Heart left ventricle (tissue), 16 donors: ENCODE measurements around the gene ACOXL. TPM values are rescaled to one million over a fixed set of nuclear protein-coding genes. Genes with fewer than 3 reads are reported as not detected.

Experiments used
- ATAC-seq, 4 donors: fragments of 200-7000 bp; cut with Tn5 transposase; one replicate each; pipeline ENCODE4 v1.9.1; 2020 to 2022; ENCODE audit warnings: moderate library complexity in 4 of 4, mild to moderate bottlenecking in 3 of 4, moderate number of reproducible peaks in 1 of 4
- DNase-seq, 5 donors: peaks; one replicate each; pipeline ENCODE4 v3.0.0-alpha.2; 2020
- H3K27ac ChIP-seq, 12 donors: fragments of 200-600 bp; sonication (generic) in 4 of 12; one replicate each; pipeline versions ENCODE4 v1.5.0 to v1.8.0; 2016 to 2022; ENCODE audit warnings: mild to moderate bottlenecking in 2 of 12
- H3K27me3 ChIP-seq, 9 donors: fragments of 200-600 bp; sonication (generic) in 2 of 9; one replicate each; pipeline versions ENCODE4 v1.5.1 to v1.8.0; 2016 to 2022; ENCODE audit warnings: mild to moderate bottlenecking in 3 of 9
- H3K36me3 ChIP-seq, 9 donors: fragments of 200-600 bp; sonication (generic) in 2 of 9; one replicate each; pipeline versions ENCODE4 v1.5.0 to v1.8.0; 2018 to 2022; ENCODE audit warnings: mild to moderate bottlenecking in 2 of 9
- H3K4me1 ChIP-seq, 12 donors: fragments of 200-600 bp; sonication (generic) in 4 of 12; one replicate each; pipeline versions ENCODE4 v1.5.0 to v1.8.0; 2016 to 2022; ENCODE audit warnings: mild to moderate bottlenecking in 3 of 12
- H3K4me3 ChIP-seq, 12 donors: fragments of 200-600 bp; sonication (generic) in 4 of 12; one replicate each; pipeline versions ENCODE4 v1.5.0 to v1.8.0; 2017 to 2022; ENCODE audit warnings: mild to moderate bottlenecking in 9 of 12, moderate library complexity in 4 of 12
- H3K9me3 ChIP-seq, 12 donors: fragments of 200-600 bp; sonication (generic) in 4 of 12; one replicate each; pipeline versions ENCODE4 v1.5.0 to v1.8.0; 2016 to 2022; ENCODE audit warnings: mild to moderate bottlenecking in 1 of 12
- CTCF ChIP-seq, 12 donors: fragments of 200-600 bp; sonication (generic) in 4 of 12; IDR thresholded peaks; one replicate each; pipeline versions ENCODE4 v1.5.0 to v1.8.0; 2018 to 2022; ENCODE audit warnings: antibody characterized with exemption in 12 of 12, mild to moderate bottlenecking in 5 of 12
- POLR2A ChIP-seq, 2 donors: fragments of 450-650 bp; IDR thresholded peaks; one replicate each; pipeline ENCODE4 v1.6.1; 2017; ENCODE audit warnings: antibody characterized with exemption in 2 of 2, mild to moderate bottlenecking in 2 of 2, moderate library complexity in 2 of 2
- WGBS, 4 donors: extraction: QIAGEN DNeasy Blood & Tissue Kit in 2 of 4; methylation state at CpG; one replicate each; pipeline versions ENCODE4 v1.1.5 to v1.1.7; 2013 to 2018; 5-methylcytosine and 5-hydroxymethylcytosine counted together
- intact Hi-C, 10 donors: fragments of 100-400 bp; cut with DNase I; formaldehyde crosslinking; loops; one replicate each; pipeline versions ENCODE4 v1.11.1 to v1.14.2; 2022
- polyA plus RNA-seq, 2 donors: library from polyadenylated mRNA; stranded (reverse); fragments of 200-250 nt; gene quantifications; one replicate each; pipeline ENCODE4 v1.2.3, GENCODE V29; 2013
- total RNA-seq, 9 donors: library from RNA; depleted of rRNA in 2 of 9; stranded (reverse); fragments of >200 nt in 2 of 9; fragmentation: NEBNext Ultra II Directional in 3 of 9; extraction: Animal tissue kit (Norgen Biotek cat#: 25700) in 3 of 9; gene quantifications; one replicate each; pipeline versions ENCODE4 v1.1.0 to v1.2.4, GENCODE V29; 2016 to 2023
- donor health status: ischemic (EF 13 %, LVEDD 7.1; RV severe dilation, severe dysfunction).
- donor health status: healthy with polysubstance abuse.
- donor health status: DM: no; HTN: yes; CAD: no.
- donor health status: DM: no; HTN: no; CAD: no.
- donor health status: ischemic (EF 25% LVEDD 6.9; RV normal size, moderate dysfunction).
- donor health status: ischemic (EF 25% LVEDD 5.7; RV mildly dilated, moderate dysfunction).
- donor health status: healthy.
- donor health status: DM: yes; HTN: yes; CAD: no.
- donor health status: ischemic (EF 35%, LVEDD 5.7; RV mildly dilated, moderate dysfunction).
- donor health status: nonischemic (EF 11% LVEDD 7.7; RV severe dilation, severe dysfunction).
- donor health status: DM: yes; HTN: yes; CAD: no.
- donor health status: PGD.
- donor health status: ischemic (EF 29% LVEDD 5.4; RV normal size, mild dysfunction).
- donor health status: nonischemic (EF 23%, LVEDD 6.1; RV moderate dilation, normal function).

The ACOXL gene
- total and polyA plus RNA-seq, 11 donors, result 0.25 TPM; not detected in 10

GRCh38 chr2:110995911-110996310 is 263.5 kb downstream of the ACOXL start:
- H3K27me3 ChIP-seq, result peaks cover 0 to 5% (median 0%) of the 10 kb centered on the region in 9 donors
- intact Hi-C loops, result no loop called here
- DNase-seq (no peak), ATAC-seq (no peak)
- H3K27ac ChIP-seq, result no peak overlapping the region
- H3K4me1 ChIP-seq, result peaks cover 0 to 20% (median 0%) of the 10 kb centered on the region in 12 donors
- peaks cover 0 to 23% (median 0%) of the 10 kb centered on the region in 12 donors for H3K9me3 ChIP-seq
- TF ChIP-seq CTCF (IDR thresholded peaks at IDR 0.05), result no peak
- TF ChIP-seq POLR2A (IDR thresholded peaks at IDR 0.05), result no peak
- WGBS, 4 donors, result 81 to 93% (median 86%) methylated on average over 6 of the region's 6 CpGs
- no peak overlapping the region for H3K4me3 ChIP-seq
- no peaks in the 10 kb centered on the region for H3K36me3 ChIP-seq

- intact Hi-C loops, result no loop called here
Measured at GRCh38 chr2:110997331-110998045, 265.1 kb downstream of the ACOXL start.

GRCh38 chr2:110998311-110998710 is 265.9 kb downstream of the ACOXL start:
- Histone ChIP-seq H3K4me3 (no peak overlapping the region), H3K36me3 (no peaks in the 10 kb centered on the region), H3K27ac (no peak overlapping the region), H3K4me1 (peaks cover 0 to 19% (median 0%) of the 10 kb centered on the region in 12 donors), H3K9me3 (peaks cover 0 to 11% (median 0%) of the 10 kb centered on the region in 12 donors), H3K27me3 (no peaks in the 10 kb centered on the region)
- no peak for ATAC-seq
- 59 to 69% (median 62%) methylated on average over 4 of the region's 4 CpGs for WGBS, 4 donors
- no peak for DNase-seq
- intact Hi-C loops, result no loop called here
- TF ChIP-seq CTCF (IDR thresholded peaks at IDR 0.05) (no peak), POLR2A (IDR thresholded peaks at IDR 0.05) (no peak)

More at GRCh38 chr2:110997331-110998045, 265.1 kb downstream of the ACOXL start:
- ATAC-seq, result no peak
- H3K9me3 ChIP-seq, result peaks cover 0 to 11% (median 0%) of the 10 kb centered on the region in 12 donors
- peaks cover 0 to 20% (median 0%) of the 10 kb centered on the region in 12 donors for H3K4me1 ChIP-seq
- H3K4me3 ChIP-seq, result no peak overlapping the region
- H3K27ac ChIP-seq, result no peak overlapping the region
- DNase-seq, result no peak
- no peaks in the 10 kb centered on the region for H3K36me3 ChIP-seq
- TF ChIP-seq POLR2A (IDR thresholded peaks at IDR 0.05) (no peak), CTCF (IDR thresholded peaks at IDR 0.05) (no peak)
- WGBS, 4 donors, result 60 to 71% (median 68%) methylated on average over 6 of the region's 6 CpGs
- no peaks in the 10 kb centered on the region for H3K27me3 ChIP-seq

GRCh38 chr2:110999626-111000025 is 267.3 kb downstream of the ACOXL start:
- intact Hi-C loops, result no loop called here
- ATAC-seq, result no peak

More at GRCh38 chr2:110999626-111000025, 267.3 kb downstream of the ACOXL start:
- Histone ChIP-seq H3K9me3 (peaks cover 0 to 11% (median 0%) of the 10 kb centered on the region in 12 donors), H3K4me1 (peaks cover 0 to 6% (median 0%) of the 10 kb centered on the region in 12 donors), H3K36me3 (no peaks in the 10 kb centered on the region), H3K27me3 (no peaks in the 10 kb centered on the region), H3K27ac (no peak overlapping the region), H3K4me3 (no peak overlapping the region)
- no peak for TF ChIP-seq POLR2A (IDR thresholded peaks at IDR 0.05)
- TF ChIP-seq CTCF (IDR thresholded peaks at IDR 0.05), result no peak
- no peak for DNase-seq
